HG02973 (cell line): ENCODE data around the gene INO80C.

Experiments
- ATAC-seq: cut with Tn5 transposase; IDR thresholded peaks from one replicate; pipeline ENCODE4 v1.9.1; 2021; ENCODE audit warnings: moderate library complexity; ENCODE audit not compliant: unreplicated experiment

Gene INO80C

DNA sequence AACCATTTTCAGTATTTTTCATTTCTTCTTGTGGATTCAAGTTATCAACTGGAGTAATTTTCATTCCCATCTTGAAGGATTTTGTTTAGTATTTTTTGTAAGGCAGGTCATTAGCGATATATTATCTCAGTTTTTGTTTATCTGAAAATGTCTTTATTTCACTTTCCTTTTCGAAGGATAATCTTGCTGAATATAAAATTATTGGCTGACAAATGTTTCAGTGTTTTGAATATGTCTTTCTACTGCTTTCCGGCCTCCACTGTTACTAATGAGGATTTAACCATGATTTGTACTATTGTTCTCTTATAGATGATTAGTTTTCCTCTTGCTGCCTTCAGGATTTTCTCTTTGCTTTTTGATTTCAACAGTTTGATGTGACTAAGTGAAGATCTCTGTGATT is 62.4 kb downstream of the INO80C start:
- ATAC-seq = no peak

DNA sequence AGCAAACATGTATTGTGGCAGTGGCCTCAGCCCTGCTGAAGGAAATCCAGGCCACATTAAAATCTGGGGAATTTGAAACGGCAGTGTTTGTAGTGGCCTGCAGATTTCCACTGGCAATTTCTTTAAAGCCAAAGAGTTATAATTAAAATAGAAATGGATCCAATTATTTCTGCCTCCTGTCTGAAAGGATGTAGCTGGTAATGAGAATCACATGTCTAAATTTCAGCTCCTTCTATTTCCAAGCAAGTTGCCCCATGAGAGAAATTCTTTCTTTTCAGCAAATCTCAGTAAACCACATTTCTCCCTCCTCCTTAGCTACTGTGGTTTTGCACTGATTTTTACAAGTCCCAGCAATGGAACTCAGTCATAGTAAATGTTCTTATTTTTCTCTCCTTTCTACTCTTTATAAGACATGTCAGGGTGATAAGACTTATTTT is 65.2 kb downstream of the INO80C start:
- ATAC-seq = no peak

- no peak for ATAC-seq
Observed at GRCh38 chr18:35431374-35431741, 66.4 kb downstream of the INO80C start.

DNA sequence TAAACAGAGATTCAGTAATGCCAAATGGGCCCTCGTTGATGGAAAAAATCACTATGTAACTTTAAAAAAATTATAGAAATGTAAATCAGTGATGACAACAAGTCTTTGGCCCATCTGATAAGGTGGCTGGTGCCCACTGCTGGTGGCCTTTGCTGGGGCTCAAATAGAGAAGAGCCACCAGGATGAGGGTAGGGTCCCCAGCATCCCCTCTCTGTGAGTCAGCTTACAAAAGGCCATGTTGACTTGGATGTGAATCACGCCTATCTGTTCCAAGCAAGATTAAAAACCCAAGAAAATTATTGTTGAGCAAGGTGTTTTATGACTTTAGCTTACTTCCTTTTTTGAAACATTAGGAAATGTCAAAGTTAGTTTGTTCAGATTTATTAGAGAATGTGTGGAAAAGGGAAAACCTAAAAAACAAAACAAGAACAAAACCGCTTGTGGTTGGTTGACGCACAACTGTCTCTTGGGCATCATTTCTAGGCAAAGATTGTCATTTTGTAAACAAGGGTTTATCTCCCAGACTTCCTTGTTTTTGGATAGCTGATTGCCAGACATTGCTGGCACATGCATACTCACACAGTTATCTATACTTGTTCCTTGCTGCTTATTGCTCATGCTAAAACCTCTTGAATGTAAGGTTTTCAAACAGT is 66.9 kb downstream of the INO80C start:
- ATAC-seq = no peak

DNA sequence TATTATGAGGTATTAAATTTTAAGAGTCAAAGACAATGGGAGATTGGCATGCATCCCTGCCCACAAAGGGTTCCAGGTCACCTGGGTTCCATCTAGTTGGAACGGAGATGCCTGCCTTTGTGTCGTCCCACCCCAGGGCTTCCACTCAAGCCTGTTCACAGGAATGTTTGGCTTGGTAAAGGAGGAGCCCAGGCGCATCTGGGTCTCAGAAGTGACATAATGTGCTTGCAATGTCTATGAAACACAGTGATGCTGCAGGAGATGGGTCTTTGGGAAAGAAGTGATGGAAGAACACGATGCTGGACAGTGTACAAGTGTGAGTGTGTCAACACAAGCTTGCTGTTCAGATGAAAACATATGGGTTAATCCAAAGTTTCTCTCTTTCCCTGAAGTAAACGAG is 71.0 kb downstream of the INO80C start:
- no peak for ATAC-seq

- no peak for ATAC-seq
Observed at GRCh38 chr18:35424356-35424755, 73.4 kb downstream of the INO80C start.

GRCh38 chr18:35422237-35422636 is 75.5 kb downstream of the INO80C start:
- ATAC-seq = no peak

DNA sequence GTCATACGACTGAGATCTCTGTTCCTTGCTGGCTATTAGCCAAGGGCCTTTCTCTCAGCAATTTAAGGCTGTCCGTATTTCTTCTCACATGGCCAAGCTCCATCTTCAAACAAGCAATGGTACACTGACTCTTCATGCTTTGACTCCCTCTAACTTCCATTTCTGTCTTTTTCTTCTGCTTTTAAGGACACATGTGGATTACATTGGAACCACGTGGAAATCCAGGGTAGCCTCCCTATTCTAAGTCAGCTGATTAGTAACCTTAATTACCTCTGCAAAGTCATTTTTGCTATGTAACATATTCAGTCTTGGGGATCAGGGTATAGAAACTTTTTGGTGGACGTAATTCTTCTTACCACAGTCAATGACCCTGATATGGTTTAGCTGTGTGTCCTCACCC is 79.2 kb downstream of the INO80C start:
- ATAC-seq = no peak
